CD14-positive monocyte (primary cell): ENCODE results near the gene CLPX. TPM values are rescaled to one million over a fixed set of nuclear protein-coding genes. Genes with fewer than 3 reads are reported as not detected.

Experiments used
- DNase-seq, 3 donors: peaks; one replicate each; pipeline ENCODE4 v3.0.0-alpha.2; 2011 to 2022
- H2AFZ ChIP-seq: 2 replicates; pipeline ENCODE4 v1.6.0; 2012; ENCODE audit warnings: mild to moderate bottlenecking, low read depth, low read length, inconsistent platforms; ENCODE audit not compliant: insufficient read depth, poor library complexity, severe bottlenecking
- H3K27ac ChIP-seq, 2 donors: 1 replicate in 1 of 2; 2 replicates in 1 of 2; pipeline ENCODE4 v1.5.1; 2012 to 2013; ENCODE audit warnings: low read length in 2 of 2, control low read depth in 1 of 2, inconsistent platforms in 1 of 2, low read depth in 1 of 2, mild to moderate bottlenecking in 1 of 2
- H3K27me3 ChIP-seq, 2 donors: one replicate each; pipeline versions ENCODE4 v1.6.0 to v1.6.1; 2011 to 2013; ENCODE audit warnings: low read length in 2 of 2; ENCODE audit not compliant: control insufficient read depth in 2 of 2, insufficient read depth in 2 of 2
- H3K36me3 ChIP-seq, 2 donors: replicated peaks in 1 of 2; 1 replicate in 1 of 2; 2 replicates in 1 of 2; pipeline versions ENCODE4 v1.5.1 to v1.6.1; 2012 to 2013; ENCODE audit warnings: low read length in 2 of 2, control low read depth in 1 of 2, inconsistent platforms in 1 of 2, mild to moderate bottlenecking in 1 of 2; ENCODE audit not compliant: insufficient read depth in 2 of 2, control insufficient read depth in 1 of 2
- H3K4me1 ChIP-seq, 2 donors: 1 replicate in 1 of 2; 2 replicates in 1 of 2; pipeline versions ENCODE4 v1.5.1 to v1.6.1; 2012 to 2013; ENCODE audit warnings: low read length in 2 of 2, control low read depth in 1 of 2, inconsistent platforms in 1 of 2, mild to moderate bottlenecking in 1 of 2, moderate library complexity in 1 of 2; ENCODE audit not compliant: insufficient read depth in 2 of 2, control insufficient read depth in 1 of 2
- H3K4me2 ChIP-seq: replicated peaks from 2 replicates; pipeline ENCODE3; 2012; ENCODE audit warnings: low read length, moderate library complexity, mild to moderate bottlenecking; ENCODE audit not compliant: poor library complexity, severe bottlenecking; ENCODE audit errors: extremely low read depth
- H3K4me3 ChIP-seq, 3 experiments: fragments of 200-600 bp in 1 of 3; sonication (generic) in 1 of 3; replicated peaks in 1 of 3; 1 replicate in 2 of 3; 2 replicates in 1 of 3; pipeline ENCODE4 v1.5.1; 2011 to 2013; ENCODE audit warnings: low read length in 3 of 3, mild to moderate bottlenecking in 3 of 3, control low read depth in 2 of 3, low read depth in 2 of 3, inconsistent platforms in 1 of 3, moderate library complexity in 1 of 3
- H3K79me2 ChIP-seq: 2 replicates; pipeline ENCODE4 v1.6.0; 2012; ENCODE audit warnings: mild to moderate bottlenecking, control low read depth, inconsistent platforms, low read length, moderate library complexity; ENCODE audit not compliant: insufficient read depth
- H3K9ac ChIP-seq: 2 replicates; pipeline ENCODE4 v1.6.0; 2017; ENCODE audit warnings: low read length, mild to moderate bottlenecking; ENCODE audit not compliant: insufficient read depth, poor library complexity, severe bottlenecking
- H3K9me3 ChIP-seq, 2 donors: replicated peaks in 1 of 2; 1 replicate in 1 of 2; 2 replicates in 1 of 2; pipeline versions ENCODE4 v1.5.1 to v1.6.1; 2012 to 2013; ENCODE audit warnings: low read length in 2 of 2, control low read depth in 1 of 2; ENCODE audit not compliant: control insufficient read depth in 1 of 2, insufficient read depth in 1 of 2
- H4K20me1 ChIP-seq: 2 replicates; pipeline ENCODE4 v1.6.0; 2012; ENCODE audit warnings: mild to moderate bottlenecking, low read length, control low read depth, moderate library complexity; ENCODE audit not compliant: insufficient read depth
- H3K27ac Mint-ChIP-seq, 7 donors: one replicate each; pipeline ENCODE4 v1.8.0; 2020; ENCODE audit warnings: mild to moderate bottlenecking in 7 of 7, mixed read lengths in 7 of 7, moderate library complexity in 6 of 7, inconsistent platforms in 2 of 7
- H3K27me3 Mint-ChIP-seq, 3 donors: one replicate each; pipeline ENCODE4 v1.8.0; 2021 to 2022; ENCODE audit warnings: low read depth in 3 of 3, mild to moderate bottlenecking in 3 of 3, mixed read lengths in 3 of 3, moderate library complexity in 3 of 3, inconsistent platforms in 1 of 3
- H3K36me3 Mint-ChIP-seq, 2 donors: one replicate each; pipeline ENCODE4 v1.8.0; 2020; ENCODE audit warnings: mixed read lengths in 2 of 2, inconsistent platforms in 1 of 2, mild to moderate bottlenecking in 1 of 2
- H3K4me1 Mint-ChIP-seq: one replicate; pipeline ENCODE4 v1.8.0; 2020; ENCODE audit warnings: mild to moderate bottlenecking, mixed read lengths
- H3K4me3 Mint-ChIP-seq, 2 donors: one replicate each; pipeline ENCODE4 v1.8.0; 2020; ENCODE audit warnings: mild to moderate bottlenecking in 2 of 2, mixed read lengths in 2 of 2, moderate library complexity in 1 of 2
- H3K9me3 Mint-ChIP-seq, 7 donors: one replicate each; pipeline ENCODE4 v1.8.0; 2020 to 2022; ENCODE audit warnings: mixed read lengths in 7 of 7, mild to moderate bottlenecking in 6 of 7, moderate library complexity in 6 of 7, inconsistent platforms in 2 of 7
- WGBS: methylation state at CpG from one replicate; pipeline ENCODE4 v1.1.5; 2013; ENCODE audit warnings: missing lambda C conversion rate; ENCODE audit not compliant: insufficient coverage; 5-methylcytosine and 5-hydroxymethylcytosine counted together
- intact Hi-C, 2 donors: fragments of 100-400 bp; cut with micrococcal nuclease; formaldehyde crosslinking; loops; one replicate each; pipeline versions ENCODE4 v1.15.0 to v1.15.1; 2023
- polyA plus RNA-seq, 3 donors: library from polyadenylated mRNA; depleted of rRNA in 1 of 3; unstranded in 2 of 3; stranded (reverse) in 1 of 3; fragments of 300-500 nt in 2 of 3; fragments of >200 nt in 1 of 3; fragmentation: Illumina TruSeq in 2 of 3; gene quantifications; 1 replicate in 2 of 3; 2 replicates in 1 of 3; pipeline ENCODE4 v1.2.3, GENCODE V29; 2012 to 2021
- TF ChIP-seq, protein P1 (sequence below): fragments of 200-600 bp; IDR thresholded peaks from one replicate; pipeline ENCODE4 v1.8.0; 2022; ENCODE audit warnings: antibody characterized with exemption, mild to moderate bottlenecking

CLPX gene
- polyA plus RNA-seq, 3 donors = 15.2 to 24.9 (median 20.0) TPM

DNA sequence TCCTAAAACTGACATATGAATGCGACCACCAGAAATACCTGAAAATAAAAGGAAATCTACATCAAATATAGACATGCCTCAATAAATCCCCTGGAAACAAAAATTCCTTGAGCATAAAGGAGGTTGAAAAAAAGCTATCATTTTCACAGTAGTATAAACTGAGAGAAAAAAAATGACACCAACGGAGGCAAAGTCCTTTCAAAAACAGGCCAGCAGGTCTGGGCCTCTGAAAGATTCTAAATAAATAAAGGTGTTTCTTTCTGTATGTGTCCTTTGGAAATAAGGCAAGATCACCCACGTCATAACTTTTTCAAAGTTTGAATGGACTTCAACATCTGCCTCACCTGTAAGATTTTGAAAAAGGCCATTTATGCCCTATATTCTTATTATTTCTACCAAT is 5.0 kb downstream of the CLPX start:
- Histone ChIP-seq H3K4me3 (no peak overlapping the region), H3K4me2 (no peak overlapping the region), H3K27me3 (no peaks in the 10 kb centered on the region), H3K4me1 (peaks cover 13 to 20% of the 10 kb centered on the region in 2 donors), H3K9me3 (no peaks in the 10 kb centered on the region), H2AFZ (no peak overlapping the region), H3K9ac (no peak overlapping the region), H3K36me3 (peaks cover 48 to 50% of the 10 kb centered on the region in 2 donors), H4K20me1 (peaks cover 78% of the 10 kb centered on the region), H3K79me2 (peaks cover 66% of the 10 kb centered on the region), H3K27ac (no peak overlapping the region)
- Mint-ChIP-seq H3K4me1 (peaks cover 23% of the 10 kb centered on the region), H3K36me3 (peaks cover 30 to 58% of the 10 kb centered on the region in 2 donors), H3K27me3 (no peaks in the 10 kb centered on the region), H3K9me3 (no peaks in the 10 kb centered on the region), H3K4me3 (no peak overlapping the region), H3K27ac (no peak overlapping the region)
- intact Hi-C loops = no loop called here
- no peak for DNase-seq
- TF ChIP-seq, protein P1, sequence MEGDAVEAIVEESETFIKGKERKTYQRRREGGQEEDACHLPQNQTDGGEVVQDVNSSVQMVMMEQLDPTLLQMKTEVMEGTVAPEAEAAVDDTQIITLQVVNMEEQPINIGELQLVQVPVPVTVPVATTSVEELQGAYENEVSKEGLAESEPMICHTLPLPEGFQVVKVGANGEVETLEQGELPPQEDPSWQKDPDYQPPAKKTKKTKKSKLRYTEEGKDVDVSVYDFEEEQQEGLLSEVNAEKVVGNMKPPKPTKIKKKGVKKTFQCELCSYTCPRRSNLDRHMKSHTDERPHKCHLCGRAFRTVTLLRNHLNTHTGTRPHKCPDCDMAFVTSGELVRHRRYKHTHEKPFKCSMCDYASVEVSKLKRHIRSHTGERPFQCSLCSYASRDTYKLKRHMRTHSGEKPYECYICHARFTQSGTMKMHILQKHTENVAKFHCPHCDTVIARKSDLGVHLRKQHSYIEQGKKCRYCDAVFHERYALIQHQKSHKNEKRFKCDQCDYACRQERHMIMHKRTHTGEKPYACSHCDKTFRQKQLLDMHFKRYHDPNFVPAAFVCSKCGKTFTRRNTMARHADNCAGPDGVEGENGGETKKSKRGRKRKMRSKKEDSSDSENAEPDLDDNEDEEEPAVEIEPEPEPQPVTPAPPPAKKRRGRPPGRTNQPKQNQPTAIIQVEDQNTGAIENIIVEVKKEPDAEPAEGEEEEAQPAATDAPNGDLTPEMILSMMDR = no peak
- WGBS = no CpG with 5 or more reads among the region's 3 CpGs

DNA sequence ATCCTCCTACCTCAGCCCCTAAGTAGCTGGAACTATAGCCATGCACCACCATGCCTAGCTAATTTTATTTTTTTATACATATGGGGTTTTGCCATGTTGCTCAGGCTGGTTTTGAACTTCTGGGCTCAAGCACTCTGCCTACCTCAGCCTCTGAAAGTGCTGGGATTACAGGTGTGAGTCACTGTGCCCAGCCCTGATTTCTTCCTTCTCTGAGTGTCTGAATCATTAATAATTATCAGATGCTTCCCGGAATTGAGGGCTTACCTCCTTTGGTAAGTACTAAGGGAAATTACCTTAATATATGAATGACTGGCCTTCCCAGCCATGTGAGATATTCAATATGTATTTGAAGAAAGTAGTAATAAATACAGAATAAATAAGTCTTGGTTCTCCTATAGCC is 7.2 kb downstream of the CLPX start:
- Histone ChIP-seq H3K9ac (no peak overlapping the region), H3K27ac (no peak overlapping the region), H3K79me2 (peaks cover 53% of the 10 kb centered on the region), H2AFZ (no peak overlapping the region), H4K20me1 (peaks cover 86% of the 10 kb centered on the region), H3K4me3 (no peak overlapping the region), H3K4me2 (no peak overlapping the region), H3K4me1 (peaks cover 3 to 4% of the 10 kb centered on the region in 2 donors), H3K9me3 (no peaks in the 10 kb centered on the region), H3K36me3 (peaks cover 59 to 71% of the 10 kb centered on the region in 2 donors), H3K27me3 (no peaks in the 10 kb centered on the region)
- H3K36me3 Mint-ChIP-seq = peaks cover 36 to 75% of the 10 kb centered on the region in 2 donors
- H3K27me3 Mint-ChIP-seq = no peaks in the 10 kb centered on the region
- no peak for DNase-seq
- intact Hi-C loops = no loop called here
- TF ChIP-seq, protein P1 = no peak
- WGBS = no CpG with 5 or more reads among the region's 1 CpG
- peaks cover 9% of the 10 kb centered on the region for H3K4me1 Mint-ChIP-seq
- H3K9me3 Mint-ChIP-seq = no peaks in the 10 kb centered on the region
- no peak overlapping the region for H3K4me3 Mint-ChIP-seq
- peak overlapping the region in 1 of 7 donors; percentile 31 for H3K27ac Mint-ChIP-seq
